ENCODE results near the gene LDHA. TPM values are rescaled to one million over a fixed set of nuclear protein-coding genes. Genes with fewer than 3 reads are reported as not detected.

LDHA gene
- total and polyA plus RNA-seq, 9 of the 15 experiments (the other 6 are each of a cell fraction or from before 2014, with no cell fraction given) = 535 to 3,001 (median 926) TPM

- H2AFZ ChIP-seq (ENCODE audit: low read depth, low read length) = peak overlapping the region; percentile 95
- BruUV-seq (replicated peaks) = no TSS peak
- peak overlapping the region; percentile 66 for H3K4me2 ChIP-seq (ENCODE audit: insufficient read depth, low read length)
- no peaks in the 10 kb centered on the region for H3K9me1 ChIP-seq (ENCODE audit: control insufficient read depth, insufficient read depth, low read length)
- H3K27ac ChIP-seq (ENCODE audit: extremely low read depth, low read depth, low read length) = peak overlapping the region; percentile 81
- in situ Hi-C loops (cut with MboI) (no loop called here), intact Hi-C loops (cut with micrococcal nuclease) (no loop called here)
- no peaks in the 10 kb centered on the region for H3K79me2 ChIP-seq (ENCODE audit: control insufficient read depth, insufficient read depth, low read length)
- H3K9ac ChIP-seq (ENCODE audit: insufficient read depth in 1 of 2, low read depth in 2 of 2, low read length in 2 of 2) = peak overlapping the region; percentile 50 to 57; a peak in 3 of 4 replicates
- ChIA-PET POLR2A (interaction anchor here (0.6 to 4.0 kb wide), 5 partner anchors 8 to 26 kb away, joined by 3 to 45 read pairs (median 12); partner anchors contain the start of gene LDHA), CTCF (ENCODE audit: low intra/inter-chr PET ratio) (no interaction called here)
- H3K36me3 ChIP-seq (ENCODE audit: control insufficient read depth, insufficient read depth, low read length) = no peaks in the 10 kb centered on the region
- 17% methylated on average over 3 of the region's 3 CpGs for WGBS (ENCODE audit: insufficient coverage, low coverage, missing lambda C conversion rate)
- ATAC-seq (peak; percentile 83), FAIRE-seq (no peak), DNase-seq (ENCODE audit: extremely low read depth in 1 of 4, low spot score in 3 of 4) (peak; percentile 20 to 73 (median 46))
- no peaks in the 10 kb centered on the region for H3K9me3 ChIP-seq (replicated peaks; ENCODE audit: control insufficient read depth, insufficient read depth, low read depth, low read length)
- H3K4me1 ChIP-seq (replicated peaks in 1 of 2; ENCODE audit: control insufficient read depth in 2 of 2, insufficient read depth in 2 of 2, low read length in 2 of 2) = peaks cover 10 to 18% of the 10 kb centered on the region in 2 experiments; a peak in 4 of 5 replicates
- no peak overlapping the region for H3K4me3 ChIP-seq
- no peaks in the 10 kb centered on the region for H3K27me3 ChIP-seq (ENCODE audit: control insufficient read depth in 2 of 2, insufficient read depth in 2 of 2, low read length in 2 of 2)
- H4K20me1 ChIP-seq (replicated peaks; ENCODE audit: control insufficient read depth, insufficient read depth, low read length) = no peaks in the 10 kb centered on the region
- TF ChIP-seq ZNF778 (CRISPR knock-in tag; IDR thresholded peaks at IDR 0.05) = no peak
- TF ChIP-seq, protein P1, sequence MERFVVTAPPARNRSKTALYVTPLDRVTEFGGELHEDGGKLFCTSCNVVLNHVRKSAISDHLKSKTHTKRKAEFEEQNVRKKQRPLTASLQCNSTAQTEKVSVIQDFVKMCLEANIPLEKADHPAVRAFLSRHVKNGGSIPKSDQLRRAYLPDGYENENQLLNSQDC (CRISPR knock-in tag; IDR thresholded peaks at IDR 0.05) = no peak
- TF ChIP-seq ZNF644 (tag; IDR thresholded peaks at IDR 0.05; ENCODE audit: low read depth) = peak; percentile 61; the same call in 1 of the 2 replicates
- peak; percentile 63; the same call in 1 of the 2 replicates for TF ChIP-seq ZNF766 (CRISPR knock-in tag; conservative IDR thresholded peaks at IDR 0.05)
- TF ChIP-seq ZNF583 (CRISPR knock-in tag; IDR thresholded peaks at IDR 0.05) = peak; percentile 28; the same call in 1 of the 2 replicates
- TF ChIP-seq ZNF311 (CRISPR knock-in tag; IDR thresholded peaks at IDR 0.05) = no peak
- TF ChIP-seq STAG1 (CRISPR knock-in tag; IDR thresholded peaks at IDR 0.05; ENCODE audit: borderline replicate concordance) = no peak
- no peak for TF ChIP-seq NR2C2 (CRISPR knock-in tag; IDR thresholded peaks at IDR 0.05)
- peak; percentile 63 for TF ChIP-seq NR2C2 (tag; IDR thresholded peaks at IDR 0.05)
- no peak for TF ChIP-seq ZFP36 (IDR thresholded peaks at IDR 0.05; ENCODE audit: low read depth, low read length, partially characterized antibody)
- TF ChIP-seq ZNF197 (CRISPR knock-in tag; IDR thresholded peaks at IDR 0.05; ENCODE audit: low read depth) = no peak
- no peak for TF ChIP-seq ZZZ3 (IDR thresholded peaks at IDR 0.05)
- TF ChIP-seq FOXJ3 (CRISPR knock-in tag; IDR thresholded peaks at IDR 0.05) = no peak
- no peak for TF ChIP-seq HLTF (IDR thresholded peaks at IDR 0.05)
- TF ChIP-seq ZNF224 (CRISPR knock-in tag; IDR thresholded peaks at IDR 0.05) = no peak
- TF ChIP-seq ZNF324 (CRISPR knock-in tag; IDR thresholded peaks at IDR 0.05) = 0 out of 2 replicates have a peak, but pooled peaks have one; percentile 20
- no peak for TF ChIP-seq BRCA1 (IDR thresholded peaks at IDR 0.05)
- no peak for TF ChIP-seq BRCA1 (CRISPR knock-in tag; IDR thresholded peaks at IDR 0.05)
- no peak for TF ChIP-seq U2AF1 (optimal IDR thresholded peaks at IDR 0.05; ENCODE audit: low read depth, low read length)
- TF ChIP-seq, protein P2, sequence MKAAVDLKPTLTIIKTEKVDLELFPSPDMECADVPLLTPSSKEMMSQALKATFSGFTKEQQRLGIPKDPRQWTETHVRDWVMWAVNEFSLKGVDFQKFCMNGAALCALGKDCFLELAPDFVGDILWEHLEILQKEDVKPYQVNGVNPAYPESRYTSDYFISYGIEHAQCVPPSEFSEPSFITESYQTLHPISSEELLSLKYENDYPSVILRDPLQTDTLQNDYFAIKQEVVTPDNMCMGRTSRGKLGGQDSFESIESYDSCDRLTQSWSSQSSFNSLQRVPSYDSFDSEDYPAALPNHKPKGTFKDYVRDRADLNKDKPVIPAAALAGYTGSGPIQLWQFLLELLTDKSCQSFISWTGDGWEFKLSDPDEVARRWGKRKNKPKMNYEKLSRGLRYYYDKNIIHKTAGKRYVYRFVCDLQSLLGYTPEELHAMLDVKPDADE (conservative IDR thresholded peaks at IDR 0.05; ENCODE audit: control insufficient read depth, low read depth, low read length) = 0 out of 2 replicates have a peak, but pooled peaks have one; percentile 40
- no peak for TF ChIP-seq RBM22 (IDR thresholded peaks at IDR 0.05; ENCODE audit: low read depth, low read length, poor library complexity, severe bottlenecking)
- TF ChIP-seq, protein P3, sequence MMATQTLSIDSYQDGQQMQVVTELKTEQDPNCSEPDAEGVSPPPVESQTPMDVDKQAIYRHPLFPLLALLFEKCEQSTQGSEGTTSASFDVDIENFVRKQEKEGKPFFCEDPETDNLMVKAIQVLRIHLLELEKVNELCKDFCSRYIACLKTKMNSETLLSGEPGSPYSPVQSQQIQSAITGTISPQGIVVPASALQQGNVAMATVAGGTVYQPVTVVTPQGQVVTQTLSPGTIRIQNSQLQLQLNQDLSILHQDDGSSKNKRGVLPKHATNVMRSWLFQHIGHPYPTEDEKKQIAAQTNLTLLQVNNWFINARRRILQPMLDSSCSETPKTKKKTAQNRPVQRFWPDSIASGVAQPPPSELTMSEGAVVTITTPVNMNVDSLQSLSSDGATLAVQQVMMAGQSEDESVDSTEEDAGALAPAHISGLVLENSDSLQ (IDR thresholded peaks at IDR 0.05) = no peak
- 0 out of 2 replicates have a peak, but pooled peaks have one; percentile 7 for TF ChIP-seq MEF2A (IDR thresholded peaks at IDR 0.05; ENCODE audit: control insufficient read depth, low read depth, low read length)
Observed at GRCh38 chr11:18384157-18384641, 10.2 kb upstream of the LDHA start.
